Activated CD8-positive, alpha-beta memory T cell treated with anti-CD3 and anti-CD28 coated beads, Interleukin-2, amount 50 U/mL, for 4 hours (primary cell): ENCODE measurements around the gene FAM50A.
"Not testable (repeated sequence)": the region's sequence is repeated elsewhere in the genome, so short reads cannot be mapped to it uniquely, and the experiment has no call there.

Source experiments
- DNase-seq: peaks from one replicate; pipeline ENCODE4 v3.0.0-alpha.2; 2020

Gene FAM50A, protein sequence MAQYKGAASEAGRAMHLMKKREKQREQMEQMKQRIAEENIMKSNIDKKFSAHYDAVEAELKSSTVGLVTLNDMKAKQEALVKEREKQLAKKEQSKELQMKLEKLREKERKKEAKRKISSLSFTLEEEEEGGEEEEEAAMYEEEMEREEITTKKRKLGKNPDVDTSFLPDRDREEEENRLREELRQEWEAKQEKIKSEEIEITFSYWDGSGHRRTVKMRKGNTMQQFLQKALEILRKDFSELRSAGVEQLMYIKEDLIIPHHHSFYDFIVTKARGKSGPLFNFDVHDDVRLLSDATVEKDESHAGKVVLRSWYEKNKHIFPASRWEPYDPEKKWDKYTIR

DNA sequence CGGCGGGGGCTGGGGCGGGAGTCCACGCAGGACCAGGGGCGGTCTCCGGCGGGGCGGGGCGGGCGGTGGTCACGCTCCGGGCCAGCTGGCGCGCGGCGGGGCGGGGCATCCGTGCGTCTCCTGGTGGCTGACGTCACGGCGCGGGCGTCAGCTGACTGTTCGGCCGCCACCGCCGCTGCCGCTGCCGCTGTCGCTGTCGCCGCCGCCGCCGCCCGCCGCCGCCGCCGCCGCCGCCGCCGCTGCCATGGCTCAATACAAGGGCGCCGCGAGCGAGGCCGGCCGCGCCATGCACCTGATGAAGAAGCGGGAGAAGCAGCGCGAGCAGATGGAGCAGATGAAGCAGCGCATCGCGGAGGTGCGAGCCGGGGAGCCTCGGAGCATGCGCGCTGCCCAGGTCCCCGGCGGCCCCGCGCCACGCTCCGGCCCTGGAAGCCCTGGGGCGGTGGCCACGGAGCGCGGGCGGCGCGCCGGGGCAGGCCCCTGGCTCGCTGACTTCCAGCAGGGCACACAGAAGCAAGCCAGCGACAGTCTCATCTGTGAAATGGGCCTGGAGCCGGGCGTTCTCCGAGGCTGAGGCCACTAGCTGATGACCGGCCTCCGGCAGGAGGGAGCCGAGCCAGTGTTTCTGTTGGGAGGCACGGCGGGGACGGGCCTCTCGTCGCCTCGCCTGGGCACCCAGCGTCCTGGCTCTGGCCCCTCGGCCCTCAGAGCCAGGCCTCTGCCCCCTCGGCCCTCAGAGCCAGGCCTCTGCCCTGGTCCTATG is at the start of gene FAM50A:
TSS of gene FAM50A (plus strand) at position 150 of the 763 bp plus-strand sequence. CDS start at position 245, 95 bp downstream.
- DNase-seq, result peak; percentile 70

DNA sequence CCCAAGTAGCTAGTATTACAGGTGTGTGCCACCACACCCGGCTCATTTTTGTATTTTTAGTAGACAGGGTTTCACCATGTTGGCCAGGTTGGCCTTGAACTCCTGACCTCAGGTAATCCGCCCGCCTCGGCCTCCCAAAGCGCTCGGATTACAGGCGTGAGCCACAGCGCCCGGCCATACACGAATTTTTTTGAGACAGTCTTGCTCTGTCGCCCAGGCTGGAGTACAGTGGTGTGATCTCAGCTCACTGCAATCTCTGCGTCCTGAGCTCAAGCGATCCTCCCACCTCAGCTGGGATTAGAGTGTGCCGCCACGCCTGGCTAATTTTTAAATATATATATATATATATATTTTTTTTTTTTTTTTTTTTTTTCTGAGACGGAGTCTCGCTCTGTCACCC is 47.6 kb upstream of the FAM50A start:
- DNase-seq, result not testable (repeated sequence)

DNA sequence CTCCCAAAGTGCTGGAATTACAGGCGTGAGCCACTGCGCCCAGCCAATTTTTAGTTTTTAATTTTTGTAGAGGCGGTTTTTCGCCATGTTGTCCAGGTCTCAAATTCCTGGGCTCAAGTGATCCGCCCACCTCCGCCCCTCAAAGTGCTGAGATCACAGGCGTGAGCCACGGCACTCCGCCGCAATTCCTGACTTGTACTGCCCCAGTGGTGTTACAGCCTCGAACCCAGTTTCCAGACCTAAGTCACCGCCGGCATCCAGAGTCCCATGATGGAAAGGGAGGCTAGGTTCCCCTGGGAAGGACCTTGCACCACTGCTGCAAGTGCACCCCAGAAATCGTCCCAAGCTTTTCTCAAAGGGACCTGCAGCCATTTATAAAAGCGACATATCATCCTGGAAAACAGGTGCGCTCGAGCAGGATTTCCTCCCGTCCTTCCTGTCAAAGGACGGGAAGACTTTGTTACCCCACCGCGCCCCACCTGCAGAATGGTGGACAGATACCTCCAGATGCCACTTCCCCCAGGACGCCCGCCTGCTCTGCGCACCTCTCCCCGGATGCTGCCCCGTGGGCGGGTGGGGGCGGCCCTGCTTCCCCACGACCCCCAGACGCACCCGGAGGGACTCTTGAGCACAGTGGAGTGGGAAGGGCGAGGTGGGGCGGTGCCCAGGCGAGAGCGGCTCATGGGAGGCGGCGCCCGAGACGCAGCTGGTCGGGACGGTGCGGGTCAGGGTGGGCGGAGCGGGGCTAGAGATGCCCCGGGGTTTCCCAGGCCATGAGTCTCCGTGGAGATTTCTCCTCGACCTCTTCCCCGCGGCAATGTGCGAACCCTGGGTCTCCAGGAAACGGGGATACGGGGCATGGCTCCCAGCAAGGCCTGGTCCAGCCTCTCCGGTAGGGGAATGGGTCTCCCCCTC is 46.7 kb upstream of the FAM50A start:
- peak; percentile 59 for DNase-seq

DNA sequence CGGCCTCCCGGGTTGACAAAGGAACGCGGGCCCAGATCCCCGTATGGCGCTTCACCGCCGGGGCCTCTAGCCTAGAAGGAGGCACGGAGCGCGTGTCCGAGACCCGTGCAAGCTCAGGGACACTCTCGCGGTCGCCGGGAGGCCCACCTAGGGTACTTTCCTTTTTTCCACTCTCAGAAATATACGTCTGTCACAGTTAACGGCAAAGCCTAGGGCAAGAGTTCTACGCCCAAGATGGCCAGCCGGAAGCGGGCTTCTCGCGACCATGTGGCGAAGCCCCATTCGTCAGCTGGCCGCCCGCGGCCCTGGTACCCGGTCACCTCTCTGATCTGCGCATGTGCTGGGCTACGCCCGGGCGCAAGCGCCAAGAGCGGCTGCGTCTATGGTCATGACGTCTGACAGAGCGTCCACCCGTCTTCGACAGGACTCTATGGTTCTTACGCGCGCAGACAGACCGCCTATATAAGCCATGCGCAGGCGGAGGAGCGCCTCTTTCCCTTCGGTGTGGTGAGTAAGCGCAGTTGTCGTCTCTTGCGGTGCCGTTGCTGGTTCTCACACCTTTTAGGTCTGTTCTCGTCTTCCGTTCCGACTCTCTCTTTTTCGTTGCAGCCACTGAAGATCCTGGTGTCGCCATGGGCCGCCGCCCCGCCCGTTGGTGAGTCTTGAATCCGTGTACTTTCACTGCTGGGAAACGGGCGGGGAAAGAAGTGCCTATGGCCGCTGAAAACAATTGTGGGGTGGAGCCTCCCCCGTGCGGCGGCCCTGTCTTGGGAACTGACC is 45.9 kb upstream of the FAM50A start, which contains the start of gene RPL10:
TSS of gene RPL10 (plus strand) at position 490 of the 780 bp plus-strand sequence. CDS start at position 633, 143 bp downstream.
- peak; percentile 82 for DNase-seq

DNA sequence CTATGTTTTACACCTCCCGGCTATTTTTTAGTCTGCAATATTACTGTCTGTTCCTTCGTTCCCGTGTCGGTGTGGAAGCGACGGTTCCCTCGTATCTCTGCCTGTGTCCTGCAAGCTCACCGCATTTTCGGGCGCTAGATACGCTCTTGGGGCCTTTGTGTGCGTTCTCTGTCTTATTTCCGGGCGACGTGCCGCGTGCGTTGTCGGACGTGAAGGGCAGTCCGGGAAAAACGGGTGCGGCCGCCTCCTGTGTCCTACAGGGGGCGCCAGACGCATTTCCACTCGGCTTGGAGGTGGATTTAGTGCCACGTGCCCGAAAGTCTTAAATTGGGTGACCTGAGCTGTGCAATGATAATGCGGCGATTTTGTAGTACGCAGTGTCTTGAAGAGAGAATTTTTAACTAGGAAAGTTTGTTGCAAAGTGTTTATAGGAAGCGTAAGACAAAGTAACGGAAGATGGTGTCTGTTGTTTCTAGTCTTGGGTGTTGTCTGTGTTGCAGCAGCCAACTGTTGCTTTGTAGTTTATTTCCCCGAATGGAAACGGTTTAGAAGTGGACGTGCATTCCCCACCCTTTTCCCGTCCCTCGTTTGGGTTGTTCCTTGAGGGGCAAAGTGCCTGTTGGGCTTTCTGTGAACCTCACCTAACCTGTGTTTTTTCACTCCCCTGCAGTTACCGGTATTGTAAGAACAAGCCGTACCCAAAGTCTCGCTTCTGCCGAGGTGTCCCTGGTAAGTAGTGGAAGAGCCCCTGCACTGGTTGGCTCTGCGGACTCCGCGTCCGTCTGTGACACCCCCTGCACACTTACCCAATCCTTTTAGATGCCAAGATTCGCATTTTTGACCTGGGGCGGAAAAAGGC is 45.0 kb upstream of the FAM50A start:
- DNase-seq, result peak; percentile 80

DNA sequence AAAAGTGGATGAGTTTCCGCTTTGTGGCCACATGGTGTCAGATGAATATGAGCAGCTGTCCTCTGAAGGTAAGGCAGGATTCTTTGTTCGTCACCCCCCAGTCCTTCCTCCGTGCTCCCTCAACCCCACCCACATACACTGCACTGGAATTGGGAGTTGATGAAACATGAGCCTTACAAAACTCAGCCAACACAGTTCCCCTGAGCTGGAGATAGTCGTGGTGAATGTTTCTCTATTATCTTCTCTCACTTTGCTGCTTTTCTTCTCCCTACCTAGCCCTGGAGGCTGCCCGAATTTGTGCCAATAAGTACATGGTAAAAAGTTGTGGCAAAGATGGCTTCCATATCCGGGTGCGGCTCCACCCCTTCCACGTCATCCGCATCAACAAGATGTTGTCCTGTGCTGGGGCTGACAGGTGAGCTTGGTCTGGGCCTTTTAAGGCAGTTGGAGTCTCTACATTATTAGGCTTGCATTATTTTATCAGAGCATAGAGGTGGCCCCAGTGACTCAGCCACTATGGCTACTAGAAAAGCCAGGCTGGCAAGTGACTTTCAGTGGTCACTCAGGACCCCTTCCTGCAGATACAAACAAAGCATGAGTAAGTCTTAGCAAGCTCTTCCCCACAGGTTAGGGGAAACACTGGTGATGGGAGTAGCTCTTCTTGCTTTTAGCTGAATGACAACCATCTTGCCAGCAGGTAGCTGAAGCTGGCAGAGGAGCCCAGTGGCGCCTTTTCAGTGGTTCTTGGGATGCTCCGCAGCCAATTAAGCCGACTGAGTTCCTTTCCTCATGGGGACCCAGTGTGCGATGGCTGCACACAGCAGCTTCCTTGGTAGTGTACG is 44.2 kb upstream of the FAM50A start:
- no peak for DNase-seq

DNA sequence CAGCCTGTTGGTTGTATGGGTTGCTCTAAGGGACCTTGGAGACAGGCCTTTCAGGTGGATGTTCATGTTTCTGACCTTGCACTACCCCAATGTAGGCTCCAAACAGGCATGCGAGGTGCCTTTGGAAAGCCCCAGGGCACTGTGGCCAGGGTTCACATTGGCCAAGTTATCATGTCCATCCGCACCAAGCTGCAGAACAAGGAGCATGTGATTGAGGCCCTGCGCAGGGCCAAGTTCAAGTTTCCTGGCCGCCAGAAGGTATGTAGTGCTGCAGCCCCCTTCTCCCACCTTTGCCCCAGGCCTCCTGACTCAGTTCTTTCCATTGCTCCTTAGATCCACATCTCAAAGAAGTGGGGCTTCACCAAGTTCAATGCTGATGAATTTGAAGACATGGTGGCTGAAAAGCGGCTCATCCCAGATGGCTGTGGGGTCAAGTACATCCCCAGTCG is 43.5 kb upstream of the FAM50A start:
- not testable (repeated sequence) for DNase-seq

GRCh38 chrX:154401045-154401799 is 42.7 kb upstream of the FAM50A start:
- DNase-seq, result no peak

- DNase-seq, result no peak
Measured at GRCh38 chrX:154401918-154402621, 41.9 kb upstream of the FAM50A start.

GRCh38 chrX:154402622-154403127 is 41.3 kb upstream of the FAM50A start:
- no peak for DNase-seq

- no peak for DNase-seq
Measured at GRCh38 chrX:154403192-154403591, 40.7 kb upstream of the FAM50A start.

DNA sequence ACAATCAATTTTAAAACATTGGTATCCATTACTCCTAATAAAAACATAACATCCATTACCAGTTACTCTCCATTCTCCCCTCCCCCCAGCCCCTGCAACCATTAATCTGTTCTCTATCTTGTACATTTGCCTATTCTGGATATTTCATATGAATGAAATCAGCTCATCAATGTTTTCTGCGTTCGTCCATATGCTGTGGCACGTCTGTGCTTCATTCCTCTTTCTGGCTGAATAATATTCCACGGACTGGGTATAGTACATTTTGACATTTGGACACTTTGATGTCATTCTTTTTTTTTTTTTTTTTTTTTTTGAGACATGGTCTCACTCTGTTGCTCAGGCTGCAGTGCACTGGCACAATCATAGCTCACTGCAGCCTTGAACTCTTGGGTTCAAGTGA is 40.1 kb upstream of the FAM50A start:
- DNase-seq, result no peak

- no peak for DNase-seq
Measured at GRCh38 chrX:154404625-154405192, 39.2 kb upstream of the FAM50A start.

DNA sequence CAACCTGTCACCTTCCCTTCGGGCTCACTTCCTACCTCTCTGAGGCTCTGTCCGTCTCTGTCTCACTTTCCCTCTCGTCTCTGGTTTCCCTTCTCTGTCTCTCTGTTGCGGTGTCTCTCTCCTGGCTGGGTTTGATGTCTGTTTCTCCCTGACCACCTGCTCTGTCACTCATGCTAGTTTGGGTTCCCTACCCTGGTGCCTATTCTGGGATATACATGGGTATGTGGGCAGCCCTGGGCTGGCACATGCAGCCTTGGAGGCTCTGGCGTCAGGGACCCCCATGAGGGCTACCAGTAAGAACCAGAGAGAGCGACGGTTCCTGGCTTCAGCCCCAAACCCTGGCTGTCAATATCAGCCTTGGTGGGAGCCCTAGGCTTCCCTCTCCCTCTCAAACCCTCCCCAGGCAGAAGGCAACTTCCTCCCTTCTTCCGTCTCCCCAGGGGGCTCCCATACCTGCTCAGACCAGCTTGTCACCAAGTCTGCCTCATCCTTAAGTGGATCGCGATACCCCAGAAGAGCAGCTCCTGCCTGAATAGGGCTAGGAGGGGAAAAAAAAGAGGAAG is 35.2 kb upstream of the FAM50A start:
- no peak for DNase-seq

DNA sequence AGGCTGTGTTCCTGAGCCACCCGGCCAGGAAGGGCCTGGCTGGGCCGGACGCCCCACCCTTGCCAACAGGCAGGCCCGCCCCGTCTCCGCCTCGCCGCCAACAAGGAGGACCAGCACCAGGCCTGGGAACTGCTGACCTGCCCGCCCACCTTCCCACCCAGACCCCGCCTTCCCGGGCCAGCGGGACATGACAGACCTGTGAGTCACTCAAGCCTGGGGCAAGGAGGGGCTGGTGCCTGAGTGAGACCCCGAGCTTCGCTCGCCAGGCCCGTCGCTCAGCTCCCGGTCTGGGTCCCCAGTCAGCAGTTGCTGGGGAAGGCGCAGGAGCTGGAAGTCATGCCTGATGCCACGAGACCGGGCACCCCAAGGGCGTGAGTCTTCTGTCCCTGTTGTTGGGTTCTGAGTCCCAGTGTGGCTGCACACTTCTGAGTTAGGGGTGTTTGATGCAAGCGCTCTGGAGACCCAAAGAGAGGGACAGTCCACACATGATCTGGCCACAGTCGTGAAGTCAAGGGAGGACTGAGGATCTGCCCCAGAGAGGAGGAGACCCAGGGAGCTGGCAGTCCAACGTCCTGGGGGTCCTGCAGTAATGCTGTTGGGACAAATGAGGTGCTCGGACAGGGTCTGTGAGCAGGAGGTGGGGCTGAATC is 34.6 kb upstream of the FAM50A start, which contains the start of gene DNASE1L1:
TSS of gene DNASE1L1 (minus strand) at position 33 of the 650 bp plus-strand sequence. CDS start 3,686 bp downstream, outside the sequence.
- no peak for DNase-seq

DNA sequence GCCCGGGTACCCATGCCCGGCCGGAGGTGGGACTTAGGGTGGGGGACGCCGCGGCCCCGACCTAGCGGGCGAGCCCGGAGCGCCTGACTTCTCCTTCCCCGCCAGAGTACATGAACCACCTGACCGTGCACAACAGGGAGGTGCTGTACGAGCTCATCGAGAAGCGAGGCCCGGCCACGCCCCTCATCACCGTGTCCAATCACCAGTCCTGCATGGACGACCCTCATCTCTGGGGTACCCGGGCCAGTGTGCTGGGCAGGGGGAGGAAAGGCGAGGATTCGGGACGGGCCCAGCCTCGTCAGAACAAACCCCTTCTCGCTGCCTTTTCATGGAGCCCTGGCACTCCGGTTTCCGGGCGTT is 32.0 kb upstream of the FAM50A start:
- peak; percentile 49 for DNase-seq

- DNase-seq, result no peak
Measured at GRCh38 chrX:154412468-154412867, 31.5 kb upstream of the FAM50A start.
